HG03558 (cell line): ENCODE measurements around the gene TACO1.

Source experiments
- ATAC-seq: cut with Tn5 transposase; IDR thresholded peaks from one replicate; pipeline ENCODE4 v1.9.1; 2021; ENCODE audit warnings: moderate number of reproducible peaks; ENCODE audit not compliant: unreplicated experiment; ENCODE audit errors: extremely low read depth

TACO1 gene

GRCh38 chr17:63596856-63597586 lies 3.7 kb upstream of the TACO1 start:
- ATAC-seq, result no peak

- ATAC-seq, result no peak
Measured at GRCh38 chr17:63598281-63598680, 2.4 kb upstream of the TACO1 start.

- ATAC-seq, result no peak
Measured at GRCh38 chr17:63601439-63602371, 1.0 kb downstream of the TACO1 start.

- no peak for ATAC-seq
Measured at GRCh38 chr17:63609816-63610573, 9.3 kb downstream of the TACO1 start.

- no peak for ATAC-seq
Measured at GRCh38 chr17:63610854-63611253, 10.2 kb downstream of the TACO1 start.

- ATAC-seq, result no peak
Measured at GRCh38 chr17:63611354-63611753, 10.7 kb downstream of the TACO1 start.

- no peak for ATAC-seq
Measured at GRCh38 chr17:63613663-63614062, 13.0 kb downstream of the TACO1 start.

GRCh38 chr17:63621229-63621683 lies 20.6 kb downstream of the TACO1 start:
- ATAC-seq, result no peak

- peak; percentile 83 for ATAC-seq
Measured at GRCh38 chr17:63621684-63622573, 21.2 kb downstream of the TACO1 start, which contains the start of gene MAP3K3. Gene MAP3K3, plus strand, starts transcription at chr17:63622417. Its CDS starts 343 bp downstream, at chr17:63622760.

GRCh38 chr17:63622574-63623390 lies 22.1 kb downstream of the TACO1 start:
- peak; percentile 14 for ATAC-seq

- no peak for ATAC-seq
Measured at GRCh38 chr17:63623786-63624530, 23.3 kb downstream of the TACO1 start.

GRCh38 chr17:63624531-63624880 lies 23.8 kb downstream of the TACO1 start:
- no peak for ATAC-seq

GRCh38 chr17:63626551-63627180 lies 26.0 kb downstream of the TACO1 start:
- no peak for ATAC-seq

GRCh38 chr17:63629627-63630026 lies 28.9 kb downstream of the TACO1 start:
- no peak for ATAC-seq

- no peak for ATAC-seq
Measured at GRCh38 chr17:63631062-63631461, 30.4 kb downstream of the TACO1 start.

GRCh38 chr17:63631626-63632025 lies 30.9 kb downstream of the TACO1 start:
- no peak for ATAC-seq

GRCh38 chr17:63633742-63634141 lies 33.0 kb downstream of the TACO1 start:
- ATAC-seq, result no peak

- no peak for ATAC-seq
Measured at GRCh38 chr17:63634163-63634562, 33.5 kb downstream of the TACO1 start.
